Neuronal stem cell (in vitro differentiated cells): ENCODE data around the gene WNT9B.

Source experiments
- DNase-seq: peaks from one replicate; pipeline ENCODE4 v3.0.0-alpha.2; 2013; ENCODE audit warnings: low spot score
- H2AFZ ChIP-seq: one replicate; pipeline ENCODE4 v1.6.1; 2013; ENCODE audit warnings: mild to moderate bottlenecking, low read length, inconsistent platforms
- H2AK5ac ChIP-seq: 2 replicates; pipeline ENCODE4 v1.6.1; 2013; ENCODE audit warnings: low read depth, mild to moderate bottlenecking, inconsistent platforms, low read length, moderate library complexity, mixed read lengths
- H2BK120ac ChIP-seq: 2 replicates; pipeline ENCODE4 v1.6.1; 2013; ENCODE audit warnings: low read depth, mild to moderate bottlenecking, inconsistent platforms, low read length, moderate library complexity, mixed read lengths
- H2BK12ac ChIP-seq: one replicate; pipeline ENCODE4 v1.6.1; 2013; ENCODE audit warnings: low read length, inconsistent platforms
- H2BK15ac ChIP-seq: 2 replicates; pipeline ENCODE4 v1.6.1; 2013; ENCODE audit warnings: mild to moderate bottlenecking, low read length, inconsistent platforms, mixed read lengths
- H2BK5ac ChIP-seq: one replicate; pipeline ENCODE4 v1.6.1; 2013; ENCODE audit warnings: inconsistent platforms, mild to moderate bottlenecking, low read length, moderate library complexity
- H3K14ac ChIP-seq: one replicate; pipeline ENCODE4 v1.6.1; 2013; ENCODE audit warnings: low read length, inconsistent platforms
- H3K18ac ChIP-seq: 2 replicates; pipeline ENCODE4 v1.6.1; 2013; ENCODE audit warnings: low read length, inconsistent platforms
- H3K23ac ChIP-seq: 2 replicates; pipeline ENCODE4 v1.6.1; 2013; ENCODE audit warnings: low read depth, mild to moderate bottlenecking, mixed read lengths, low read length, inconsistent platforms; ENCODE audit not compliant: poor library complexity
- H3K27ac ChIP-seq: replicated peaks from 3 replicates; pipeline ENCODE4 v1.5.1; 2013; ENCODE audit warnings: low read length, inconsistent platforms
- H3K27me3 ChIP-seq, 3 experiments: 2 replicates each; pipeline ENCODE4 v1.6.1; 2013; ENCODE audit warnings: low read length in 3 of 3, mild to moderate bottlenecking in 2 of 3, inconsistent platforms in 1 of 3, low read depth in 1 of 3, mixed read lengths in 1 of 3, moderate library complexity in 1 of 3; ENCODE audit not compliant: control insufficient read depth in 3 of 3, insufficient read depth in 3 of 3
- H3K36me3 ChIP-seq, 2 donors: replicated peaks in 1 of 2; 2 replicates each; pipeline ENCODE4 v1.6.1; 2013; ENCODE audit warnings: low read length in 2 of 2; ENCODE audit not compliant: control insufficient read depth in 2 of 2, insufficient read depth in 2 of 2
- H3K4ac ChIP-seq: 2 replicates; pipeline ENCODE4 v1.6.1; 2013; ENCODE audit warnings: inconsistent platforms, mild to moderate bottlenecking, low read length, moderate library complexity
- H3K4me1 ChIP-seq, 2 donors: 1 replicate in 1 of 2; 2 replicates in 1 of 2; pipeline ENCODE4 v1.6.1; 2013; ENCODE audit warnings: low read length in 2 of 2, low read depth in 1 of 2; ENCODE audit not compliant: control insufficient read depth in 2 of 2, insufficient read depth in 1 of 2
- H3K4me2 ChIP-seq: one replicate; pipeline ENCODE4 v1.6.1; 2013; ENCODE audit warnings: mild to moderate bottlenecking, low read length, inconsistent platforms; ENCODE audit not compliant: insufficient read depth, poor library complexity, severe bottlenecking
- H3K4me3 ChIP-seq, 2 donors: 2 replicates each; pipeline ENCODE4 v1.5.1; 2013; ENCODE audit warnings: low read length in 2 of 2, mild to moderate bottlenecking in 2 of 2, inconsistent platforms in 1 of 2, moderate library complexity in 1 of 2
- H3K79me1 ChIP-seq: one replicate; pipeline ENCODE4 v1.6.1; 2013; ENCODE audit warnings: low read depth, mild to moderate bottlenecking, inconsistent platforms, low read length, moderate library complexity
- H3K9ac ChIP-seq: one replicate; pipeline ENCODE4 v1.6.1; 2013; ENCODE audit warnings: mild to moderate bottlenecking, low read depth, low read length, inconsistent platforms; ENCODE audit not compliant: poor library complexity
- H3K9me3 ChIP-seq, 2 donors: replicated peaks in 1 of 2; 2 replicates each; pipeline versions ENCODE3 to v1.6.1; 2013; ENCODE audit warnings: low read length in 2 of 2, mild to moderate bottlenecking in 2 of 2, inconsistent platforms in 1 of 2, low read depth in 1 of 2, mixed read lengths in 1 of 2, moderate library complexity in 1 of 2; ENCODE audit not compliant: control insufficient read depth in 2 of 2, insufficient read depth in 1 of 2
- H4K8ac ChIP-seq: one replicate; pipeline ENCODE4 v1.6.1; 2013; ENCODE audit warnings: low read depth, mild to moderate bottlenecking, inconsistent platforms, low read length, moderate library complexity
- H4K91ac ChIP-seq: one replicate; pipeline ENCODE4 v1.6.1; 2013; ENCODE audit warnings: low read length, low read depth, mild to moderate bottlenecking, inconsistent platforms; ENCODE audit not compliant: poor library complexity
- WGBS, 2 donors: extraction: QIAGEN DNeasy Blood & Tissue Kit; methylation state at CpG; one replicate each; pipeline ENCODE4 v1.1.7; 2013; ENCODE audit warnings: missing lambda C conversion rate in 2 of 2, mixed read lengths in 1 of 2; ENCODE audit not compliant: insufficient read length in 2 of 2, insufficient replicate concordance in 1 of 2; ENCODE audit errors: extremely low coverage in 2 of 2; 5-methylcytosine and 5-hydroxymethylcytosine counted together

The WNT9B gene

DNA sequence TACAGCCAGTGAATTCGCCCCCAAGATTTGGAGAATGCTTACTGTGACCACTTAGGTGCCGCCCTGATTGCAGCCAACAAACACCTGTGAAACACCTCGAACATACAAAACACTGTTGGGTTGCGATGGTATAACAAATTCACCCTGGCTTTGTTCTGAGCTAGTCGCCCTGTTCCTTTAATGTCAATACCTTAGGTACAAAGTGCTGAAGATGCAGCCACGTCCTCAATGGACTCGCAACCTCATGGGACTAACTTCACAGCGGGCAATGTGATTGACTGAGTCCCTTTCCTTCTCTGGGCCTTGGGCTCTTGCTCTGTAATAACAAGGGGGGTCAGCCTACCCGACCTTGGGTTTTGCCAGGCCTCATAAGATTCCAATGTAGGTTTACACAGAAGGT is 42.6 kb downstream of the WNT9B start:
- H3K27ac ChIP-seq: no peak overlapping the region
- H3K36me3 ChIP-seq: no peaks in the 10 kb centered on the region
- H2BK15ac ChIP-seq: no peak overlapping the region
- H3K4me2 ChIP-seq: no peak overlapping the region
- no peak for DNase-seq
- no peak overlapping the region for H3K14ac ChIP-seq
- H3K23ac ChIP-seq: no peak overlapping the region
- H3K9ac ChIP-seq: no peak overlapping the region
- H2AFZ ChIP-seq: no peak overlapping the region
- H3K79me1 ChIP-seq: no peaks in the 10 kb centered on the region
- no peak overlapping the region for H3K4ac ChIP-seq
- H3K9me3 ChIP-seq: peaks cover 0 to 3% of the 10 kb centered on the region in 2 donors
- H4K8ac ChIP-seq: no peak overlapping the region
- no peak overlapping the region for H3K4me3 ChIP-seq
- no peak overlapping the region for H2AK5ac ChIP-seq
- no CpG with 5 or more reads among the region's 9 CpGs for WGBS, 2 donors
- H3K27me3 ChIP-seq: peaks cover 0 to 19% (median 0%) of the 10 kb centered on the region in 3 experiments
- no peak overlapping the region for H4K91ac ChIP-seq
- H2BK12ac ChIP-seq: no peak overlapping the region
- H2BK120ac ChIP-seq: no peak overlapping the region
- no peak overlapping the region for H2BK5ac ChIP-seq
- peaks cover 7 to 21% of the 10 kb centered on the region in 2 donors for H3K4me1 ChIP-seq
- H3K18ac ChIP-seq: no peak overlapping the region

DNA sequence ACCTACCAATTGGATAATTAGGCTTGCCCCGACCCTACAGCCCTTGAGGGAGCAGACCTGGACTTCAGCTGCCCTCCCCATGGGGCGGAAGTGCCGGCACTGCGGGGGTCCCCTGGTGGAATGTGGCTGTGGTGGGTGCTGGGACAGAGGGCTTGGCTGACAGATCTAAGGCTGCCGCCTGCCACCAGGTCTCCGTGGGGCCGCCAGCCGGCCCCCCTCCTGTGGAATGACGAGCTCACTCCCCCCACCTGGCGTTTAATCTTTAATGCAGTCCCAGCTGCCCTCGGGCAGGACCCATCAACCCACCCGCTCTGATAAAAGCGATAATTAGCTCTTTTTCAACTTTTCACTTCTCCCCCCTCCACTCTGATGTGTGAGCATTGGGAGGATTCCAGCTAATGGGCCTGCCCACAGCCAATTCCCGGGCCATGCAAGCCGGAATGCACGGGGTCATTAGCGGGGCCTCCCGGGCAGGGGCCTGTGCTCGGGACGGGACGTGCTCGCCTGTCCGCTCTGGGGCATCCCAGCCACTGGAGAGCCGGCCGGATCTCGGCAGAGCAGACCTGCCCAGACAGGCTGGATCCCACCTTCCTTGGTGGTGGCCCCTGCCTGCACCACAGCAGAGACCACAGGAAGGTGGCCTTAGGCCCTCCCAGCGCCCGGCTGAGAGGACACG is 43.2 kb downstream of the WNT9B start:
- H4K91ac ChIP-seq: peak overlapping the region; percentile 27
- H3K18ac ChIP-seq: peak overlapping the region; percentile 45
- H2BK5ac ChIP-seq: no peak overlapping the region
- H3K4me3 ChIP-seq: no peak overlapping the region
- H3K36me3 ChIP-seq: no peaks in the 10 kb centered on the region
- peak overlapping the region; percentile 4 for H3K23ac ChIP-seq
- no peak overlapping the region for H3K4me2 ChIP-seq
- peak overlapping the region; percentile 14 for H3K14ac ChIP-seq
- no peaks in the 10 kb centered on the region for H3K79me1 ChIP-seq
- no CpG with 5 or more reads among the region's 29 CpGs for WGBS, 2 donors
- H2BK120ac ChIP-seq: no peak overlapping the region
- H3K9ac ChIP-seq: peak overlapping the region; percentile 24
- peak overlapping the region; percentile 47 for H2AFZ ChIP-seq
- no peak overlapping the region for H3K27ac ChIP-seq
- H3K27me3 ChIP-seq: peaks cover 0 to 15% (median 0%) of the 10 kb centered on the region in 3 experiments
- no peak overlapping the region for H2BK12ac ChIP-seq
- peaks cover 0 to 3% of the 10 kb centered on the region in 2 donors for H3K9me3 ChIP-seq
- H3K4ac ChIP-seq: no peak overlapping the region
- peaks cover 7 to 18% of the 10 kb centered on the region in 2 donors for H3K4me1 ChIP-seq
- no peak overlapping the region for H4K8ac ChIP-seq
- H2BK15ac ChIP-seq: no peak overlapping the region
- peak overlapping the region; percentile 40 for H2AK5ac ChIP-seq
- DNase-seq: no peak

DNA sequence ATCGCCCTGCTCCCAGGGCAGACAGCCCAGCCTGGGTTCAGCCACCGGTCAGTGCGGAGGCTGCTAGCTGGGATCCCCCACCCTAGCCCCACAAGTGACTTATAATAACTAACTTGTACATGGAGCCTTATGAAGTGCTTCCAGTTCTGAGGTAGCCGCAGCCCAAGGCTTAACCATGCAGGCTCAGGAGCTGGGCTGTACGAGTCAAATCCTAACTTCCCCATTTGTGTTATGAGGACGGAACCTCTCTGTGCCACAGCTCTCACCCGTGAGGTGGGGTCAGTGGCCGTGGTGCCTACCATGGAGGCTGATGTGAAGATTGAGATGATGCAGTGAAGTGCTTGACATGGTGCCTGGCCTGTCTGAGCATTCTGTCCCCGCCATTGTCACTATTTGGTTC is 43.8 kb downstream of the WNT9B start:
- Histone ChIP-seq H3K18ac (peak overlapping the region; percentile 45), H2BK12ac (no peak overlapping the region), H3K4ac (no peak overlapping the region), H4K91ac (peak overlapping the region; percentile 27), H3K23ac (peak overlapping the region; percentile 4), H4K8ac (no peak overlapping the region), H3K79me1 (no peaks in the 10 kb centered on the region), H2AK5ac (peak overlapping the region; percentile 40), H3K9me3 (peaks cover 0 to 3% of the 10 kb centered on the region in 2 donors), H3K27me3 (peaks cover 0 to 15% (median 0%) of the 10 kb centered on the region in 3 experiments), H3K4me1 (peaks cover 2 to 12% of the 10 kb centered on the region in 2 donors), H3K27ac (no peak overlapping the region), H2BK120ac (no peak overlapping the region), H3K9ac (no peak overlapping the region), H3K36me3 (no peaks in the 10 kb centered on the region), H3K4me2 (no peak overlapping the region), H3K14ac (peak overlapping the region; percentile 14), H2BK5ac (no peak overlapping the region), H2AFZ (peak overlapping the region; percentile 47), H2BK15ac (no peak overlapping the region), H3K4me3 (no peak overlapping the region)
- no peak for DNase-seq
- WGBS, 2 donors: no CpG with 5 or more reads among the region's 9 CpGs

DNA sequence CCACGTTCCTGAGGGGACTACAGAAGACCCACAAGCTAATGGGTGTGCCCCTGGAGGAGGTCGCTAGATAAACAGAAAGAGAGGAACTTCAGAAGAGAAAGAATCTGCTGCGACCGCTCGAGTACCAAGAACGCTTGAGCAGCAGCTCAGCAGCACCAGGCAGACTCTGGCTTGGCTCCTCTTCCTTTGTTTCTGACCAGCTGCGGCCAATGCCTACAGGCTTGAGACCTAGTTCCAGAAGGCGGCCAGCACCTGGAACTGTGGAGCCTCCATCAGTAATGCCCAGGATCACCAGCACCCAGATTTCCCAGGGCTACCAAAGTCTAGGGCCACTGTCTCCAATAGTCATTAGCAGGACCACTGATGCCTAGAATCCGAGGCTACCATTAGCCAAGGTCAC is 45.6 kb downstream of the WNT9B start:
- no peak overlapping the region for H3K4me2 ChIP-seq
- no peak overlapping the region for H3K23ac ChIP-seq
- no peak for DNase-seq
- H2BK5ac ChIP-seq: no peak overlapping the region
- no peak overlapping the region for H3K9ac ChIP-seq
- no peaks in the 10 kb centered on the region for H3K36me3 ChIP-seq
- no peaks in the 10 kb centered on the region for H3K79me1 ChIP-seq
- peaks cover 0 to 8% of the 10 kb centered on the region in 2 donors for H3K4me1 ChIP-seq
- H2AK5ac ChIP-seq: no peak overlapping the region
- H2AFZ ChIP-seq: no peak overlapping the region
- no peak overlapping the region for H3K27ac ChIP-seq
- no peak overlapping the region for H3K18ac ChIP-seq
- H3K14ac ChIP-seq: no peak overlapping the region
- no peak overlapping the region for H3K4me3 ChIP-seq
- WGBS, 2 donors: no CpG with 5 or more reads among the region's 9 CpGs
- peaks cover 0 to 12% (median 0%) of the 10 kb centered on the region in 3 experiments for H3K27me3 ChIP-seq
- no peak overlapping the region for H2BK12ac ChIP-seq
- H3K9me3 ChIP-seq: peaks cover 0 to 3% of the 10 kb centered on the region in 2 donors
- no peak overlapping the region for H4K8ac ChIP-seq
- no peak overlapping the region for H2BK120ac ChIP-seq
- no peak overlapping the region for H3K4ac ChIP-seq
- H4K91ac ChIP-seq: no peak overlapping the region
- no peak overlapping the region for H2BK15ac ChIP-seq
